IMR-90 (cell line): ENCODE measurements around the gene FHDC1. TPM values are rescaled to one million over a fixed set of nuclear protein-coding genes. Genes with fewer than 3 reads are reported as not detected.

ENCODE experiments used
- ATAC-seq: fragments of 200-7000 bp; cut with Tn5 transposase; 2 replicates; pipeline ENCODE4 v1.9.1; 2020; ENCODE audit warnings: low read depth, mild to moderate bottlenecking, moderate library complexity
- BruUV-seq: library from RNA; stranded (reverse); fragments of 400-500 nt; replicated peaks from 2 replicates; lab custom pipeline; 2021; lab: Mats Ljungman, UMichigan
- CTCF ChIA-PET: fragments of 300-600 bp; formaldehyde crosslinking; extraction: SDS; loops from one replicate; lab custom pipeline; 2021; ENCODE audit warnings: antibody characterized with exemption; lab: Yijun Ruan, JAX
- POLR2A ChIA-PET: fragments of 300-600 bp; sonication (Branson Sonifier 250); formaldehyde crosslinking; loops from one replicate; lab custom pipeline; 2022; ENCODE audit warnings: antibody characterized with exemption; ENCODE audit not compliant: unreplicated experiment; lab: Charles Lee
- DNase-seq: peaks from one replicate; pipeline ENCODE4 v3.0.0; 2013
- H2AFZ ChIP-seq: replicated peaks from 2 replicates; pipeline ENCODE3; 2013; ENCODE audit warnings: low read length, mild to moderate bottlenecking; ENCODE audit not compliant: poor library complexity
- H2AK5ac ChIP-seq: 2 replicates; pipeline ENCODE4 v1.6.1; 2013; ENCODE audit warnings: low read depth, low read length, inconsistent platforms
- H2AK9ac ChIP-seq: replicated peaks from 2 replicates; pipeline ENCODE3; 2013; ENCODE audit warnings: mild to moderate bottlenecking, low read depth, low read length, moderate library complexity; ENCODE audit not compliant: poor library complexity
- H2BK120ac ChIP-seq: 2 replicates; pipeline ENCODE4 v1.6.1; 2013; ENCODE audit warnings: low read depth, low read length, inconsistent platforms
- H2BK15ac ChIP-seq: 3 replicates; pipeline ENCODE4 v1.6.1; 2013; ENCODE audit warnings: low read depth, low read length, inconsistent platforms
- H2BK20ac ChIP-seq: 2 replicates; pipeline ENCODE4 v1.6.1; 2013; ENCODE audit warnings: low read depth, mild to moderate bottlenecking, inconsistent platforms, low read length, moderate library complexity
- H2BK5ac ChIP-seq: 2 replicates; pipeline ENCODE4 v1.6.1; 2013; ENCODE audit warnings: mild to moderate bottlenecking, low read depth, low read length, inconsistent platforms; ENCODE audit not compliant: poor library complexity, severe bottlenecking
- H3K14ac ChIP-seq: replicated peaks from 2 replicates; pipeline ENCODE4 v1.6.1; 2013; ENCODE audit warnings: low read depth, low read length, inconsistent platforms
- H3K18ac ChIP-seq: 2 replicates; pipeline ENCODE4 v1.6.1; 2013; ENCODE audit warnings: low read depth, low read length, control low read depth
- H3K23ac ChIP-seq: 2 replicates; pipeline ENCODE4 v1.6.1; 2013; ENCODE audit warnings: low read depth, low read length, inconsistent platforms
- H3K27ac ChIP-seq: 2 replicates; pipeline ENCODE4 v1.5.1; 2013; ENCODE audit warnings: mild to moderate bottlenecking, control low read depth, low read length; ENCODE audit not compliant: insufficient read depth
- H3K27me3 ChIP-seq: 2 replicates; pipeline ENCODE4 v1.6.1; 2013; ENCODE audit warnings: low read length; ENCODE audit not compliant: control insufficient read depth, insufficient read depth
- H3K36me3 ChIP-seq: 2 replicates; pipeline ENCODE4 v1.6.1; 2013; ENCODE audit warnings: low read length, mixed read lengths; ENCODE audit not compliant: control insufficient read depth, insufficient read depth
- H3K4ac ChIP-seq: 2 replicates; pipeline ENCODE4 v1.6.1; 2013; ENCODE audit warnings: low read depth, low read length, inconsistent platforms
- H3K4me1 ChIP-seq: 2 replicates; pipeline ENCODE4 v1.6.1; 2013; ENCODE audit warnings: low read length, mixed read lengths; ENCODE audit not compliant: control insufficient read depth, insufficient read depth
- H3K4me2 ChIP-seq: 2 replicates; pipeline ENCODE4 v1.6.1; 2013; ENCODE audit warnings: low read depth, mild to moderate bottlenecking, control low read depth, low read length, moderate library complexity
- H3K4me3 ChIP-seq: 2 replicates; pipeline ENCODE4 v1.5.1; 2013; ENCODE audit warnings: low read depth, mild to moderate bottlenecking, control low read depth, low read length, moderate library complexity; ENCODE audit not compliant: insufficient read depth
- H3K56ac ChIP-seq: 2 replicates; pipeline ENCODE4 v1.6.1; 2013; ENCODE audit warnings: low read length, inconsistent platforms; ENCODE audit not compliant: insufficient read depth; ENCODE audit errors: extremely low read depth
- H3K79me1 ChIP-seq, 2 experiments: 2 replicates each; pipeline ENCODE4 v1.6.1; 2013; ENCODE audit warnings: low read length in 2 of 2, inconsistent platforms in 1 of 2, low read depth in 1 of 2
- H3K9ac ChIP-seq: 2 replicates; pipeline ENCODE4 v1.6.1; 2013; ENCODE audit warnings: low read depth, low read length, control low read depth
- H3K9me1 ChIP-seq: 2 replicates; pipeline ENCODE4 v1.6.1; 2013; ENCODE audit warnings: low read length, inconsistent platforms; ENCODE audit not compliant: insufficient read depth
- H3K9me3 ChIP-seq: 2 replicates; pipeline ENCODE4 v1.6.1; 2013; ENCODE audit warnings: low read length; ENCODE audit not compliant: control insufficient read depth, insufficient read depth
- H4K20me1 ChIP-seq: 2 replicates; pipeline ENCODE4 v1.6.1; 2013; ENCODE audit warnings: low read length, inconsistent platforms; ENCODE audit not compliant: insufficient read depth
- H4K5ac ChIP-seq: 2 replicates; pipeline ENCODE4 v1.6.1; 2013; ENCODE audit warnings: mild to moderate bottlenecking, low read depth, low read length, control low read depth
- H4K8ac ChIP-seq, 2 experiments: 2 replicates each; pipeline ENCODE4 v1.6.1; 2013; ENCODE audit warnings: low read depth in 2 of 2, low read length in 2 of 2, control low read depth in 1 of 2, inconsistent platforms in 1 of 2
- H4K91ac ChIP-seq: 2 replicates; pipeline ENCODE4 v1.6.1; 2013; ENCODE audit warnings: low read depth, low read length, inconsistent platforms; ENCODE audit not compliant: insufficient read depth
- CHD1 ChIP-seq: IDR thresholded peaks from 2 replicates; pipeline ENCODE4 v1.6.1; 2012; ENCODE audit warnings: low read depth, low read length, improper control_type of control experiment
- ELK1 ChIP-seq: fragments of 150-350 bp; IDR thresholded peaks from 2 replicates; pipeline ENCODE4 v1.6.1; 2016; ENCODE audit warnings: low read depth, mild to moderate bottlenecking, low read length, moderate library complexity, borderline replicate concordance
- POLR2A ChIP-seq: IDR thresholded peaks from 2 replicates; pipeline ENCODE4 v1.6.1; 2012; ENCODE audit warnings: mild to moderate bottlenecking, low read depth, low read length
- RFX5 ChIP-seq: IDR thresholded peaks from 2 replicates; pipeline ENCODE4 v1.8.0; 2012; ENCODE audit warnings: low read depth, mild to moderate bottlenecking, low read length, moderate library complexity
- WGBS, 2 experiments: methylation state at CpG; one replicate each; pipeline versions ENCODE4 v1.1.5 to v1.1.7; 2013; ENCODE audit warnings: missing lambda C conversion rate in 2 of 2; ENCODE audit not compliant: insufficient read length in 1 of 2; ENCODE audit errors: extremely low coverage in 2 of 2; 5-methylcytosine and 5-hydroxymethylcytosine counted together
- dilution Hi-C: fragments of 300-500 bp; cut with HindIII; formaldehyde crosslinking; loops from one replicate; pipeline ENCODE4 v1.14.3; 2018; ENCODE audit warnings: low sequenced_read_pairs; ENCODE audit not compliant: unreplicated experiment
- in situ Hi-C: fragments of 300-500 bp; cut with MboI; formaldehyde crosslinking; loops from 3 replicates; pipeline ENCODE4 v1.14.3; 2019; ENCODE audit warnings: low sequenced_read_pairs, inconsistent platforms, mixed read lengths
- intact Hi-C: fragments of 100-400 bp; cut with micrococcal nuclease; formaldehyde crosslinking; loops from 2 replicates; pipeline ENCODE4 v1.10.0; 2022
- polyA plus RNA-seq, 3 experiments: library from polyadenylated mRNA; depleted of rRNA; stranded (reverse); fragments of >200 nt; gene quantifications; 2 replicates each; pipeline ENCODE4 v1.2.3, GENCODE V29; 2012; ENCODE audit warnings: low replicate concordance in 1 of 3
- total RNA-seq: library from RNA; depleted of rRNA; stranded (reverse); fragments of >200 nt; gene quantifications from 2 replicates; pipeline ENCODE4 v1.2.3, GENCODE V29; 2012

FHDC1 gene
- total and polyA plus RNA-seq, 2 of the 4 experiments (the other 2 are of a cell fraction) = under 0.01 to 0.09 TPM

- no peaks in the 10 kb centered on the region for H3K36me3 ChIP-seq
- no peak overlapping the region for H3K14ac ChIP-seq
- no TSS peak for BruUV-seq
- no peak overlapping the region for H2AK9ac ChIP-seq
- peaks cover 4% of the 10 kb centered on the region for H3K27me3 ChIP-seq
- WGBS, 2 experiments = 90% methylated on average over 1 of the region's 3 CpGs; no CpG with 5 or more reads in 1 of the 2 experiments
- H2BK20ac ChIP-seq = no peak overlapping the region
- H3K9ac ChIP-seq = no peak overlapping the region
- no peak overlapping the region for H3K56ac ChIP-seq
- no peak overlapping the region for H3K18ac ChIP-seq
- no peak overlapping the region for H2AK5ac ChIP-seq
- no peak overlapping the region for H3K4me2 ChIP-seq
- no peaks in the 10 kb centered on the region for H3K9me3 ChIP-seq
- no peaks in the 10 kb centered on the region for H3K4me1 ChIP-seq
- TF ChIP-seq CHD1 = no peak
- TF ChIP-seq ELK1 = no peak
- TF ChIP-seq RFX5 = no peak
- no peak for TF ChIP-seq POLR2A
- no peak overlapping the region for H3K23ac ChIP-seq
- no peak overlapping the region for H2BK15ac ChIP-seq
- no peak overlapping the region for H3K4ac ChIP-seq
- H3K79me1 ChIP-seq = no peaks in the 10 kb centered on the region
- H2AFZ ChIP-seq = peak overlapping the region; percentile 15
- ATAC-seq (no peak), DNase-seq (no peak)
- H2BK5ac ChIP-seq = no peak overlapping the region
- H2BK120ac ChIP-seq = no peak overlapping the region
- H3K9me1 ChIP-seq = no peaks in the 10 kb centered on the region
- dilution Hi-C loops (no loop called here), intact Hi-C loops (no loop called here), in situ Hi-C loops (no loop called here)
- no peak overlapping the region for H3K27ac ChIP-seq
- H4K8ac ChIP-seq = no peak overlapping the region
- ChIA-PET CTCF (no interaction called here), POLR2A (interaction anchor here (0.6 kb wide), 1 partner anchor 85 kb away, joined by 3 read pairs; no protein-coding TSS in a partner anchor)
- H4K5ac ChIP-seq = no peak overlapping the region
- no peak overlapping the region for H3K4me3 ChIP-seq
- H4K20me1 ChIP-seq = no peaks in the 10 kb centered on the region
- H4K91ac ChIP-seq = no peak overlapping the region
These were observed 8.4 kb upstream of the FHDC1 start for GRCh38 chr4:152927737-152928136.
